HG03045 (cell line): ENCODE data around the gene MOGAT1.
"Not testable (repeated sequence)": the region's sequence is repeated elsewhere in the genome, so short reads cannot be mapped to it uniquely, and the experiment has no call there.

Experiments used
- ATAC-seq: cut with Tn5 transposase; IDR thresholded peaks from one replicate; pipeline ENCODE4 v1.9.1; 2021; ENCODE audit warnings: mild to moderate bottlenecking, moderate library complexity; ENCODE audit not compliant: unreplicated experiment

Gene MOGAT1

DNA sequence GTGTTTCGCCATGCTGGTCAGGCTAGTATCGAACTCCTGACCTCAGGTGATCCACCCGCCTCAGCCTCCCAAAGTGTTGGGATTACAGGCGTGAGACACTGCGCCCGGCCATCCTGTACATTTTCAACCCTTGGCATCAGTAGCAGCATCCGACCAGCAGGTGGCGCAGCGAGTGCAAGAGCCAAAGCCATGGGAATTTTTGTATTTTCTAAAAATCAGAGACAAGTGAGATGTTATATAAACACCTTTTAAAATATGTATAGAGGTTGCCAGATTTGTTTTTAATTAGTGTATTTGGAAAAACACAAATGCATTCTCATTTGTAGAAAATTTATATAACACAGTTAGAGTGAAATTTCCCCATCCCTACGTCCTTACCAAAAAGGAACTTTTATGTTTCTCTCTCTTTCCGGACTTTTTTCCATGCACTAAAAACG lies 36.8 kb downstream of the MOGAT1 start:
- ATAC-seq: no peak

DNA sequence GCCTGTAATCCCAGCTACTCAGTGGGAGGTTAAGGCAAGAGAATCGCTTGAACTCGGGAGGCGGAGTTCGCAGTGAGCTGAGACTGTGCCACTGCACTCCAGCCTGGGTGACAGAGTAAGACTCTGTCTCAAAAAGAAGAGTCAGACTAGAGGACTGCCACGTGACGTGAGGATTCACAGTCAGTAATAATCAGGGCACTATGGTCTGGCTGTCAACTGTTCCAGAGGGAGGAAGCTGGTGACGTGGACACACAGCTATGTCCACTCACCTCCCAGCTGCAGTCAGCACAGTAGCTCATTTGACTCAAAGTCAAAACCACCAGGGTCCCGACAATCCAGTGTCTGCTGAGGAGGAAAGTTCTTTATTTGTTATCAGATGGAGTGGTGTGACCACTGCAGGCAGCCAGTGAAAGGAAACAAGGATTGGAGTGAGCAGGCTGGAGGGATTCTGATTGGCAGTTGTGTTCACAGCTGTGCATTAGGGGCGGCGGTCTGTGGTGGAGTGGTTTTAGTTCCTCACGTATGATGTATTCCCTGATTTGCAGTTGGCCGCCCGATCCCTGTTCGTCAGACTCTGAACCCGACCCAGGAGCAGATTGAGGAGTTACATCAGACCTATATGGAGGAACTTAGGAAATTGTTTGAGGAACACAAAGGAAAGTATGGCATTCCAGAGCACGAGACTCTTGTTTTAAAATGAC lies 37.9 kb downstream of the MOGAT1 start:
- peak; percentile 62 for ATAC-seq

DNA sequence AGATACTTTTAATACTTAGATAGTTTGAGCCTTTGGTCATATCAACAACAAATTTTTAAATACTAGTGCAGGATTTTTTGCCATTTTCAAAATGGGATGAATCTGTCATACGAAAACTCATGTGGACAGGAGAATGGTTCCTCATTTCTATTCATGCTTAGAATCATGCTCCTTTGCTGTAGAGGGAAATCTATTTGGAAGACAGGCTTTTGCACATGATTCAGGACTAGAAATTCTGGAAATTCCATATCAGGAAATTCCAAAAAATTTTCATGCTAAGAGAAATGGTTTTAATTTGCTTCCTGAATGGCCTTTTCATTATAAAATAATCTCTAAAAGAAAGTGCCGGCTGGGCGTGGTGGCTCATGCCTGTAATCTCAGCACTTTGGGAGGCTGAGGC lies 39.3 kb downstream of the MOGAT1 start:
- no peak for ATAC-seq

DNA sequence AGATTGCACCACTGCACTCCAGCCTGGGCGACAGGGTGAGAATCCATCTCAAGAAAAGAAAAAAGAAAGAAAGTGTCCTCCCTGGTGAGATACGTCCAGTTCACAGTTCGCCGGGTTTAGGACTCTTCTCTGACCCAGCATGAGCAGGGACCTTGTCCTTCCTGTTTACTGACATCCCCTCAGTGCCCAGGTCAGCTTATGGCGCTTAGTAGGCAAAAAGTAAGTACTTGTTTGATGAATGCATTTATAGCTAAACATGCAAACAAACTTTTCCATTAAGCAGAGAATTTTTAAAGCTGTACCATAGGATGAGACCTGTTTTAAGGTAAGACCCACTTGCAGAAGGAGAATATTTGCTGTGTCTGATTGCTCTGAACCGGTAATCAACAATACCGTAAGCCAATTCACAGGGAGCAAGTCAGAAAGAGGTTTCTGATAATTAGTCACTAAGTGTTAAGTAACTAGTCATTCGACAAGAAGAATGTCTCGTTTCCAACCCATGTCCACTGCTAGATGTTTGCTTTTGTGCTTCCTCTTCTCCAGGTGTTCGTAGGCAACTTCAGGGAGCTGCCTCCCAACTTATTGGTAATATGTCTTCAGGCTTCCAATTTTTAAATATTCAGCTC lies 40.0 kb downstream of the MOGAT1 start:
- ATAC-seq: no peak

DNA sequence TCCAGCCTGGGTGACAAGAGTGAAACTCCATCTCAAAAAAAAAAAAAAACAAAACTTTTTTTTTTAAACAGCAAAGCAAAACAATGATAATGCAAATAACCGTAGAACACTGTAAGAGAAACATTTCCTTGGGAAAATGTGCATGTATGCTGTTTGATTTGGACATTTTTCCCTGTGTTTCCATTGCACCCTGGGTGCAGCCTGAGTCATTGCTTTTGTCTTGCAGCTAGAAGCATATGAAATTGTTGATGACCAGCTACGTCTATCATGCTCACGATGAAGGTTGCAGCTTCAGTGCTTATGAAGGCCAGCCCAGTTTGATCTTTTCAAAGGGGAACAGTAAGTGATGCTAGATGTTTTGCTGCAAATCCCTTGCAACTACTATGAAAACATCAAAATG lies 41.5 kb downstream of the MOGAT1 start:
- no peak for ATAC-seq

DNA sequence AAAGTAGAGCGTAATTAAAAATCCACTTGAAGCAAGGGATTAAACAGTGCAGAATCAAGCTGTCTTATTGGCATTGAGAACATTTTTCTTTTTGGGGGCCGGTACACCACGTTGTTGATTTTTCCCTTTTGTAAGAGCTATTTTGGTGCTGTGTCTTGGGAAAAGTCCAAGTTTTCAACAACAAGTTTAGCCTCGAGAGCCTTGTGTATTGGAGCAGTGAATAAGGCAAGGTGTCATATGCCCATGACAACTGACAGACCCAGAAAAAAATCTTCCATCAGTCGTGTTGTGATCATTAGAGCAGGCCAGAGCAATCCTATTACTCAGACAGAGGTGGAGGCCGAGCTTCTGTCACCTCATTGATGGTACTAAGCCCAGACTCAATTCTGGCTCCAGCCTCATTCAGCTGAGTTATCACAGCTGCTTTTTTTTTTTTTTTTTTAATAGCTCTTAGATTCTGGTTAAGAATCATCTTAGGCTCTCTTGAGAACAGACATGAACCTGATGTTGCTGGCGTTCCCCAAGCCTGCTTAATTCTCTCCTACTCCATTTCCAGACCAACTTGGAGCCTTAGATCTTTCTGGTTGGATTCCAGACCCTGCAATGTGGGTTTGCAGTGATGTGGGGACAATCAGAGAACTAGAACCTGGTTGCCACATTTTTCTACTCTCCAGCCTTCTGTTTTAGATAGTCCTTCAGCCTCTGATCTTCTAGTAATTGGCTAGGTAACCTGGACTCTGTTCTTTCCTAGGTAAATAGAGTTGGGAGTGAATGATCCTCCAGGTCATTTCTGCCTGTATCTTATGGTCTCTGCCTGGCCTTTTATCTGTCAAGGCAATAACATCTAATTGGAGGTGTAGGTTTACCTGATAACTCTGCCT lies 43.1 kb downstream of the MOGAT1 start:
- no peak for ATAC-seq

DNA sequence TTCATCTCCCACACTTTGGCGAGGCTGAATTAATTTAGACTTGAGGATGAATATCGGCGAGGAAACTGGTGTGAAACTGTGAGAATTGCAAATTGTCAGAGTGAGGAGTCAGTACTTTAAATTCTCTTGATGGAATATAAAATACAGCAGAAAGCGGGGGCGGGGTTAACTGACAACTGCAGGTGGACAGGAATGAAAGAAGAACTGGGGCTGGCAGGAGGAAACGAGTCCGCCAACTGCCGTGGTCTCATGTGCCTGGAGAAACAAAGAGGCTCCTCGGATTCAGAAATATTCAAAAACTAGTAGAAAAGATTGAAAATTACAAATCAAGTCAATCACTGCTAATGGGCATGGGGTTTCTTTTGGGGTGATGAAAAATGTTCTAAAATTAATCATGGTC lies 44.3 kb downstream of the MOGAT1 start:
- no peak for ATAC-seq

DNA sequence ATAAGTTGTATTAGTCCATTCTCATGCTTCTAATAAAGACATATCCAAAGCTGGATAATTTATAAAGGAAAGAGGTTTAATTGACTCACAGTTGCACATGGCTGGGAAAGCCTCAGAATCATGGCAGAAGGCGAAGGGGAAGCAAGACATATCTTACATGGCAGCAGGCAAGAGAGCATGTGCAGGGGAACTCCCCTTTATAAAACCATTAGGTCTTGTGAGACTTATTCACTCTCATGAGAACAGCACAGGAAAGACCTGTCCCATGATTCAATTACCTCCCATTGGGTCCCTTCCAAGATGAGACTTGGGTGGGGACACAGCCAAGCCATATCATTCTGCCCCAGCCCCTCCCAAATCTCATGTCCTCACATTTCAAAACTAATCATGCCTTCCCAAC lies 48.3 kb downstream of the MOGAT1 start:
- not testable (repeated sequence) for ATAC-seq

DNA sequence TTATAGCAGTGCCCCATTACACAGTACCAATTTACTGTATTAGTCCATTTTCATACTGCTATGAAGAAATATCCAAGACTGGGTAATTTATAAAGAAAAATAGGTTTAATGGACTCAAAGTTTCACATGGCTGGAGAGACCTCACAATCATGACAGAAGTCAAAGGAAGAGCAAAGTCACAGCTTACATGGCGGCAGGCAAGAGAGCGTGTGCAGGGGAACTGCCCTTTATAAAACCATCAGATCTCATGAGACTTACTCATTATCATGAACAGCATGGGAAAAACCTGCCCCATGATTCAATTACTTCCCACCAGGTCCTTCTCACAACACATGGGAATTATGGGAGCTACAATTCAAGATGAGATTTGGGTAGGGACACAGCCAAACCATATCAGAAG lies 50.1 kb downstream of the MOGAT1 start:
- ATAC-seq: not testable (repeated sequence)

DNA sequence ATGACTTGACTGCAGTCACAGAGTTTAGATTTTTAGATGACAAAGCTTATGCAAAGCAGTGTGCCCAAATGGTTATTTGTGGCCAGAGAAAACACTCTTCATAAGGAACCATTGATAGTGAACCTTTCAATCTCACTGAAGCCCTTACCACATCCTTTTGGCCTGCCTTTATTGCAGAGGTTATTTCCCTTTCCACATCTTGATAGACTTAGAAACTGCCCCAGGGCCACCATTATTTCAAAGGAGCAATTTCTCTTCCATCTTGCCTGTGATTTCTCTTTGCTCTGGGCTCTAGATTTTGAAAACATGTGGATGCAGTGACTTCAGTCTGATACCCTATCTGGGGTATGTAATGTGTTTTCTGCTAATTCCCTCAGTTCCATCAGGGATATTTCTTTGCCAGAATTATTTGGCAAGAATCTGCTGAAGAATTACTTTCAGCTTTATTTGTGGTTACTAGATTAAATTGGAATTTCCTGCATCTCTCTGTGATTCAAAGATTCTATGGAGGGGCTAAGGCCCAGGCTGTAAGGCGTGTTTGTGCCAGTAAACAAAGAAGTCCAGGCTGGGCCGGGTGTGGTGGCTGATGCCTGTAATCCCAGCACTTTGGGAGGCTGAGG lies 51.0 kb downstream of the MOGAT1 start:
- ATAC-seq: peak; percentile 94

DNA sequence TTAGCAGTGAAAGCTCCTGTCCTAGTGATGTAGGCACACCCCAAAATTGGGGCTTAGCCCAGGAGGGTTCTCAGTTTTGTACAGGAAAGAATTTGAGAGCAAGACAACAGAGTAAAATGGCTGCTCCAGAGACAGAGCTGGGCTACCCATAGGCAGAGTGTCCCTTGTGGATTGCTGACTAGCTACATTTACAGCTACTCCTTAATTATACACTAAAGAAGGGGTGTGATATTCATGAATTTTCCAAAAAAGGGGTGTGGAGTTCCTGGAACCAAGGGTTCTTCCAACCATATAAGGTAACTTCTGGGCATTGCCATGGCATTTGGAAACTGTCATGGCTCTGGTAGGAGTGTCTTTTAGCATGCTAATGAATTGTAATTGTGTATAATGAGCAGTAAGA lies 52.8 kb downstream of the MOGAT1 start:
- ATAC-seq: no peak

DNA sequence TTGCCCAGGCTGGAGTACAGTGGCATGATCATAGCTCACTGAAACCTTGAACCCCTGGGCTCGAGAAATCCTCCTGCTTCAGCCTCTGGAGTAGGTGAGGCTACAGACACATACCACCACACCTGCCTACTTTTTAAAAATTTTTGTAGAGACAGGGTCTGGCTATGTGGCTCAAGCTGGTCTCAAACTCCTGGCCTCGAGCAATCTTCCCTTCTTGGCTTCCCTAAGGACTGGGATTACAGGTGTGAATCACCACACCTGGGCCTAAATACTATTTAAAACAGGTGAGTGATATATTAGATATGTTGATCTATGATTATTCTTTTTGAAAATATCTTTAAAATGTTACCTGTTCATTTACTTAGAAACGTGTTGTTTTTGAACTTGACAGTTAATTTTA lies 57.2 kb downstream of the MOGAT1 start:
- ATAC-seq: no peak

DNA sequence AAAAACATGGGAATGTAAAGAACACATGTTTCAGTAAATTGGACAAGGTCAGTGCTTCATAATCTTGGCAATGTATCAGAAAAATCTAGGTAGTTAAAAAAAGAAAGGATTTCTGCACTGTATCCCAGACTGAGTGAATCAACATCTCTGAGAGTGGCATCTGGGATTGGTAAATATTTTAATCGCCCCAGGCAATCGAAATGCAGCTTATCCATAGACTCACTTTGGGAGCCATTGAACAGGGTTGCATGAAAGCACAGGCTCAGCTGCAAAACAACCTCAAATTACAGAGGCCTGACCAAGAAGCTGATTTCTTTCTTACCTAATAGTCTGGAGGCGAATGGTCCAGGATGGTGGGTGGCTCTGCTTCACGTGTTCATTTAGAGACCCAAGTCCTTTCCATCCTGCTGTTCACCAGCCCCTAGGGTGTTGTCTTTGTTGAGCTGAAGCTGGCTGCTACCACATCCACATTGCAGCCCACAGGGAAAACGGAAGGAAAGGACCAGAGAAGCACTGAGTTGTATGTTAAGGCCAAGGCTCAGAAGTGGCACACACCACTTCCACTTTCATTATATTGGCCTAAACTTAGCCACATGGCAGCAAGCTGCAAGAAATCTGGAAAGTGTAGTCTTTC lies 59.0 kb downstream of the MOGAT1 start:
- ATAC-seq: peak; percentile 71

DNA sequence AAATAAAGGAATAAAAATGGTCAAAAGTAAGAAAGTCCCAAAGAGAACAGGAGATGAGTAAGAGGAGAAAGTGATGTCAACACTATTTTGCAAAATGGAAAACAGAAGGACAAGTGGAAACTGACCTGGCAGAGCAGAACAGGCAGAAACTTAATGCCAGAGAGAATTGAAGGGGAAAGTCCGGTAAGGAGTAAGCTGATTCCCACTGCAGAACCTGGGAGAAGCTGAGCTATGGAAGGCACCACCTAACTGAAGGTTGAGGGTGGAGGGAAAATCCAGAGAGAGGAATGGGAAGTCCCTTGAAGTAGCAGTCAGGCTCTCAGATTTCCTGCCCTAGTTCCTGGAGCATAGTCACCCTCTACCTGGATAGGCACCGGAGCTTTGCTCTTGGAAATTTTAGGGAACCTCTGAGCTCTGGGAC lies 59.8 kb downstream of the MOGAT1 start:
- no peak for ATAC-seq

DNA sequence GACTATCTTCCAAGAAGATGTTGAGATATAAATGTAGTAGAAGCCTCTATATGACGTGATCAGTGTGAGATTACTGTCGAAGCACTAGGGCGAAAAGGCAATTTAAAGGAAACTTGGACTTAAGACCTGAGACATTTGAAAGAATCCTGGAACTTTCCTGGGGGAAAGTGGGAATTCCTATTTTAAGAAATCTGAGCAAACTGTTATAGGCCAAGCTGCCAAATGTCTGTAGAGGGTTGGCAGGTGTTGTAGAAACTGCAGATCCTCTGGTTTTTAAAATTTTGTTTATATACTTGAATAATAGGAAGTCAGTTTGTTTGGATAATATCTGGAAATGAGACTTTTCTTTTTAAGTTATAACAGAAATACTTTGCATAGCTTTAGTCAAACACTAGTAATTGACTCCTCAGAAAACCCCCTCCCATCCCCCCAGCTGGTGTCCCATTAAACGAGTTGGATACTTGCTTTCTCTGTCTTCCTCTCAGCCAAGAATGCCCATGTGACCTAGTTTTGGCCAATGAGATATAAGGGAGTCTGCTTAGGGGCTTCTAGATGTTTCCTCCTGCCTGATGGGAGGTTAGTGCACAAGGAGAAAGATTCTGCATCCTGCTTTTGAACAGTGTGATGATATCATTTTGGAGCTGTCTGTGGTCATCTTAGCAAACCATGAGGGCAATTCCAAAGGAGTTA lies 61.2 kb downstream of the MOGAT1 start:
- no peak for ATAC-seq

DNA sequence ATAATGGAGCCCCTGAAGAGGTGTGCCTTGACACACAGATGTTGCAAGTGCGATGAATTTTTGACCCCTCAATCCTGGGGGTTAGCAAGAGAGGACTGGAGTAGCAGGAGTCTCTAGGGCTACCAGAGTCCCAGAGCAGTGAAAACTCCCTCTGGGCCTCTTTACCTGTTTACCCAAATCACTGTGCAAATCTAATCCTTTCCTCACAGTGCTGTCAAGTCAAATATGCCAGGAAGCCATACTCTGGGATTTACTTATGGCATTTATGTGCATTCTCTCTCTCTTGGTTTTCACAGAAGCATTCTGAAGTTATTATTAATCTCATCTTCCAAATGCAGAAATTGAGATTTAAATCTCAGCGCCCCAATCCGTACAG lies 62.0 kb downstream of the MOGAT1 start:
- no peak for ATAC-seq

DNA sequence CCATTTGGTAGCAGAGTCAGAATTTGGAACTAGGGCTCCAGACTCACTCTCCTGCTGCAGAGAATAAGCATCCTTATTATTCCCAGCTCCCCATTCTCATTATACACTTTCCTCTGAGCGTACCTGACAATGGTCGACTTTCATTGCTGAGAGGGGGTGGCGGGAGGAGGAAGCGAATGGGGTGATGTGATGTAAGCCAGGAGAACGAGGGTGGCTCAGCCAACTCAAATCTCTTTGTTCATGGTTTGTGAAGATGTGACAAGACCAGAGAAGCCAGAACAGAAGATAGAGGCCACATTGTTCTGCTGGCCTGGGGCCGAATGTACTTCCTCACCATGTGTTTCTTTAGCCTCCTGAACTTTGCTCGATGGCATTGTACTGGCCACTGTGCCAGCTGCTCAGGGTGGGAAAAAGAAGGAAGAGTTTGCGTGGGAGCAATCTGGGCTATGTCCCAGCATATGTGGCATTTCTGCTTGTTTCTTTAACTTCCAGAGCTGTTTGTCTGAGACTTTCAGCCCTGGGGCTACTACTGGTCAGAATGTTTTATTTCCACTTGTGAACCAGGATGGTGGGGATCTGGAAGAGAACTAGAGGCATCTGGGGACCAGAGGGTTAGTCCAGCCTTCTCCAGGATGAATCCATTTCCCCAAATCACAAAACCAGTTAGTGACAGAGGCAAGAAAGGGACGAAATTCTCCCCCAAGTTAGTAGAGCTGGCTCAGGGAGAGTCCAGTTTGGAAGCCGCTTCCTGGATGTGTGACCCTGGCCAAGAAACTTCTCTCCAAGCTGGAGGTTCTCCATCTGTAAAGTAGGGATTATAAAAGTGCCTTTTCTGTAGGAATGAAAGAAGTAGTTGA lies 62.6 kb downstream of the MOGAT1 start:
- ATAC-seq: no peak

DNA sequence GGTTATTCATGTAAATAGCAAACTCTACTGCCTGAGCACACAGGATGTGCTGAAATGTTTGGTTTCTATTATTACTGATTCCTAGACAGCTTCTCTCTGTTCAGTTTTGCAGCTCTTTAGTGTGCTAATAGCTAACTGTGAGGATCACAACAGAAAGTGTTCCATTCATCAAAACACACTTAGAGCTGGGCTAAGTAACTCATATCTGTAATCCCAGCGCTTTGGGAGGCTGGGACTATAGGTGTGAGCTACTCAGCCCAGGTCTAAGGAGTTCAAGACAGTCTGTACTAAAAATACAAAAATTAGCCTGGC lies 63.2 kb downstream of the MOGAT1 start:
- ATAC-seq: peak; percentile 65

DNA sequence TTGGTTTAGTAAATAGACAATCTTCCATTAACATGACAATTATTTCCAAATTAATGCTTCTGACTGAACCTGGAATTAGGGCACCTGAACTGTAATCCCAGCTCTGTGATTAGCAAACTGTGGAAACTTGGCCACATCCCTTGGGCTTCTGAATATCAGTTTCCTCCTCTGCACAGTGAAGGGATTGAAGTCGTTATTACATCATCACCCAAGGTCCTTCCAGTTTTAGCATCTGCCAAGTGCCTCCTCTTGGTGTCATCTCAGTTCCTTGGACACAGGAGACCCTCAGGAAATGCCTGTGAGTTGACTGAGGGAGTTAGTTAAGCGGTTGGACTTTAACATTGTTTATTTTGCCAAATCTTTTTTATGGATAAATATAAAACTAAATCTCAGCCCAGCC lies 64.8 kb downstream of the MOGAT1 start:
- no peak for ATAC-seq

DNA sequence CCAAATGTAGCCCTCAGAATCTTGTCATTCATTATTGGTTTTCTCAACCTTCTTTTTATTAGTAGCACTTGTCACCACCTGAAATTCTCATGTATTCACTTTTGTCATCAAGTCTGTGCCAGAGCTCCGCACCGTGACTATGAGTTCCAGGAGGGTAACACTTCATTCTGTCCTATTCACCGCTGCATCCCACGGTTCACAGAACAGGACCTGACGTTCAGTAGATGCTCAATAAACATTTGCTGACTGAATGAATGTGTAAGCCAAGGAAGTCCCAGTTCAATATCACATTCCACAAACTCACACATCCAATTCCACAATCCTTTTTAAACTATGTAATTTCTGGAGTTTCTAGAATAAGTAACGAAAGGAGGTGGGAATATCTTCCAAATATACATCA lies 65.5 kb downstream of the MOGAT1 start:
- ATAC-seq: no peak
